Vagina (tissue), 2 donors: Measurements from ENCODE around the gene RPL9.

Experiments
- POLR2A ChIP-seq, 2 donors: fragments of 450-650 bp; IDR thresholded peaks; one replicate each; pipeline ENCODE4 v1.6.1; 2017; ENCODE audit warnings: antibody characterized with exemption in 2 of 2, mild to moderate bottlenecking in 2 of 2, moderate library complexity in 2 of 2
- TF ChIP-seq, protein P1 (sequence below), 3 experiments: fragments of 450-650 bp in 2 of 3; fragments of 200-600 bp in 1 of 3; sonication (generic) in 1 of 3; IDR thresholded peaks; one replicate each; pipeline ENCODE4 v1.5.1; 2017 to 2019; ENCODE audit warnings: antibody characterized with exemption in 3 of 3, mild to moderate bottlenecking in 2 of 3, moderate library complexity in 2 of 3

GRCh38 chr4:39442998-39443397 is 15.7 kb downstream of the RPL9 start:
- TF ChIP-seq, protein P1, sequence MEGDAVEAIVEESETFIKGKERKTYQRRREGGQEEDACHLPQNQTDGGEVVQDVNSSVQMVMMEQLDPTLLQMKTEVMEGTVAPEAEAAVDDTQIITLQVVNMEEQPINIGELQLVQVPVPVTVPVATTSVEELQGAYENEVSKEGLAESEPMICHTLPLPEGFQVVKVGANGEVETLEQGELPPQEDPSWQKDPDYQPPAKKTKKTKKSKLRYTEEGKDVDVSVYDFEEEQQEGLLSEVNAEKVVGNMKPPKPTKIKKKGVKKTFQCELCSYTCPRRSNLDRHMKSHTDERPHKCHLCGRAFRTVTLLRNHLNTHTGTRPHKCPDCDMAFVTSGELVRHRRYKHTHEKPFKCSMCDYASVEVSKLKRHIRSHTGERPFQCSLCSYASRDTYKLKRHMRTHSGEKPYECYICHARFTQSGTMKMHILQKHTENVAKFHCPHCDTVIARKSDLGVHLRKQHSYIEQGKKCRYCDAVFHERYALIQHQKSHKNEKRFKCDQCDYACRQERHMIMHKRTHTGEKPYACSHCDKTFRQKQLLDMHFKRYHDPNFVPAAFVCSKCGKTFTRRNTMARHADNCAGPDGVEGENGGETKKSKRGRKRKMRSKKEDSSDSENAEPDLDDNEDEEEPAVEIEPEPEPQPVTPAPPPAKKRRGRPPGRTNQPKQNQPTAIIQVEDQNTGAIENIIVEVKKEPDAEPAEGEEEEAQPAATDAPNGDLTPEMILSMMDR (IDR thresholded peaks at IDR 0.05) = no peak
- no peak for TF ChIP-seq POLR2A (IDR thresholded peaks at IDR 0.05)
